ENCODE results near the gene POGK. TPM values are rescaled to one million over a fixed set of nuclear protein-coding genes. Genes with fewer than 3 reads are reported as not detected.
"Not testable (repeated sequence)": the region's sequence is repeated elsewhere in the genome, so short reads cannot be mapped to it uniquely, and the experiment has no call there.

POGK gene
- total RNA-seq = 10 to 100 TPM; 29.5 to 47.2 TPM

- Mint-ChIP-seq H3K27me3 (no peaks in the 10 kb centered on the region), H3K4me1 (peaks cover 27% of the 10 kb centered on the region), H3K36me3 (ENCODE audit: low read depth) (peaks cover 41% of the 10 kb centered on the region), H3K27ac (peak within 1 kb of the TSS; percentile 85), H3K9me3 (no peaks in the 10 kb centered on the region), H3K4me3 (peak within 1 kb of the TSS; percentile 91)
- ATAC-seq (replicated peaks) = peak; percentile 97
Measured at GRCh38 chr1:166838766-166839599, at the start of gene POGK. Gene POGK (plus strand): TSS chr1:166839475. CDS start chr1:166840957, 1,482 bp downstream.

- Mint-ChIP-seq H3K27ac (no peak overlapping the region), H3K36me3 (ENCODE audit: low read depth) (no peaks in the 10 kb centered on the region), H3K9me3 (peaks cover 1% of the 10 kb centered on the region), H3K4me1 (no peaks in the 10 kb centered on the region), H3K27me3 (peaks cover 28% of the 10 kb centered on the region), H3K4me3 (no peak overlapping the region)
- ATAC-seq (replicated peaks) = no peak
Measured at GRCh38 chr1:166796620-166797236, 42.5 kb upstream of the POGK start.

GRCh38 chr1:166808952-166809351 is 30.3 kb upstream of the POGK start:
- peaks cover 10% of the 10 kb centered on the region for H3K27me3 Mint-ChIP-seq
- no peaks in the 10 kb centered on the region for H3K9me3 Mint-ChIP-seq
- ATAC-seq (replicated peaks) = no peak
- H3K36me3 Mint-ChIP-seq (ENCODE audit: low read depth) = no peaks in the 10 kb centered on the region
- no peaks in the 10 kb centered on the region for H3K4me1 Mint-ChIP-seq
- no peak overlapping the region for H3K4me3 Mint-ChIP-seq
- H3K27ac Mint-ChIP-seq = no peak overlapping the region

- H3K9me3 Mint-ChIP-seq = no peaks in the 10 kb centered on the region
- H3K27ac Mint-ChIP-seq = no peak overlapping the region
- no peaks in the 10 kb centered on the region for H3K4me1 Mint-ChIP-seq
- H3K36me3 Mint-ChIP-seq (ENCODE audit: low read depth) = no peaks in the 10 kb centered on the region
- peaks cover 12% of the 10 kb centered on the region for H3K27me3 Mint-ChIP-seq
- no peak for ATAC-seq (replicated peaks)
- H3K4me3 Mint-ChIP-seq = no peak overlapping the region
Measured at GRCh38 chr1:166811691-166812090, 27.6 kb upstream of the POGK start.

- H3K4me1 Mint-ChIP-seq = no peaks in the 10 kb centered on the region
Measured at GRCh38 chr1:166813508-166814223, 25.6 kb upstream of the POGK start.

GRCh38 chr1:166814611-166815010 is 24.7 kb upstream of the POGK start:
- Mint-ChIP-seq H3K4me1 (no peaks in the 10 kb centered on the region), H3K27me3 (peaks cover 12% of the 10 kb centered on the region), H3K4me3 (no peak overlapping the region), H3K36me3 (ENCODE audit: low read depth) (no peaks in the 10 kb centered on the region), H3K9me3 (no peaks in the 10 kb centered on the region), H3K27ac (no peak overlapping the region)
- ATAC-seq (replicated peaks) = no peak

More at GRCh38 chr1:166813508-166814223, 25.6 kb upstream of the POGK start:
- H3K4me3 Mint-ChIP-seq = no peak overlapping the region
- H3K36me3 Mint-ChIP-seq (ENCODE audit: low read depth) = no peaks in the 10 kb centered on the region
- no peak for ATAC-seq (replicated peaks)
- no peaks in the 10 kb centered on the region for H3K9me3 Mint-ChIP-seq
- peaks cover 12% of the 10 kb centered on the region for H3K27me3 Mint-ChIP-seq
- no peak overlapping the region for H3K27ac Mint-ChIP-seq

- Mint-ChIP-seq H3K4me1 (no peaks in the 10 kb centered on the region), H3K4me3 (no peak overlapping the region), H3K9me3 (peaks cover 8% of the 10 kb centered on the region), H3K27me3 (peaks cover 7% of the 10 kb centered on the region), H3K27ac (no peak overlapping the region), H3K36me3 (ENCODE audit: low read depth) (no peaks in the 10 kb centered on the region)
- ATAC-seq (replicated peaks) = no peak
Measured at GRCh38 chr1:166819974-166820373, 19.3 kb upstream of the POGK start.

GRCh38 chr1:166822385-166822784 is 16.9 kb upstream of the POGK start:
- no peak for ATAC-seq (replicated peaks)
- Mint-ChIP-seq H3K4me3 (no peak overlapping the region), H3K4me1 (no peaks in the 10 kb centered on the region), H3K9me3 (peaks cover 8% of the 10 kb centered on the region), H3K36me3 (ENCODE audit: low read depth) (no peaks in the 10 kb centered on the region), H3K27me3 (peaks cover 9% of the 10 kb centered on the region), H3K27ac (no peak overlapping the region)

- no peak overlapping the region for H3K27ac Mint-ChIP-seq
- peaks cover 17% of the 10 kb centered on the region for H3K9me3 Mint-ChIP-seq
- H3K4me3 Mint-ChIP-seq = no peak overlapping the region
- H3K36me3 Mint-ChIP-seq (ENCODE audit: low read depth) = no peaks in the 10 kb centered on the region
- H3K4me1 Mint-ChIP-seq = no peaks in the 10 kb centered on the region
- peaks cover 16% of the 10 kb centered on the region for H3K27me3 Mint-ChIP-seq
- no peak for ATAC-seq (replicated peaks)
Measured at GRCh38 chr1:166827426-166827825, 11.8 kb upstream of the POGK start.

- H3K27me3 Mint-ChIP-seq = peaks cover 16% of the 10 kb centered on the region
- not testable (repeated sequence) for H3K27ac Mint-ChIP-seq; H3K4me1 Mint-ChIP-seq; H3K36me3 Mint-ChIP-seq (ENCODE audit: low read depth); H3K4me3 Mint-ChIP-seq; ATAC-seq (replicated peaks)
- peaks cover 17% of the 10 kb centered on the region for H3K9me3 Mint-ChIP-seq
Measured at GRCh38 chr1:166829762-166830161, 9.5 kb upstream of the POGK start.

- Mint-ChIP-seq H3K27me3 (peaks cover 4% of the 10 kb centered on the region), H3K4me3 (no peak overlapping the region), H3K27ac (no peak overlapping the region), H3K9me3 (peaks cover 4% of the 10 kb centered on the region), H3K4me1 (peaks cover 21% of the 10 kb centered on the region), H3K36me3 (ENCODE audit: low read depth) (peaks cover 18% of the 10 kb centered on the region)
- no peak for ATAC-seq (replicated peaks)
Measured at GRCh38 chr1:166836733-166837132, 2.5 kb upstream of the POGK start.

- peak; percentile 27 for ATAC-seq (replicated peaks)
- no peaks in the 10 kb centered on the region for H3K27me3 Mint-ChIP-seq
- no peaks in the 10 kb centered on the region for H3K9me3 Mint-ChIP-seq
- peaks cover 31% of the 10 kb centered on the region for H3K4me1 Mint-ChIP-seq
- peak overlapping the region; percentile 85 for H3K27ac Mint-ChIP-seq
- peak overlapping the region; percentile 91 for H3K4me3 Mint-ChIP-seq
- peaks cover 49% of the 10 kb centered on the region for H3K36me3 Mint-ChIP-seq (ENCODE audit: low read depth)
Measured at GRCh38 chr1:166839600-166840308, 479 bp downstream of the POGK start.

GRCh38 chr1:166840309-166841274 is 1.3 kb downstream of the POGK start:
- H3K27me3 Mint-ChIP-seq = no peaks in the 10 kb centered on the region
- ATAC-seq (replicated peaks) = no peak
- no peaks in the 10 kb centered on the region for H3K9me3 Mint-ChIP-seq
- H3K4me1 Mint-ChIP-seq = peaks cover 32% of the 10 kb centered on the region
- H3K4me3 Mint-ChIP-seq = peak overlapping the region; percentile 81
- H3K36me3 Mint-ChIP-seq (ENCODE audit: low read depth) = peaks cover 57% of the 10 kb centered on the region
- peak overlapping the region; percentile 85 for H3K27ac Mint-ChIP-seq

All from activated T-helper 17 cell treated with anti-CD3 and anti-CD28 coated beads, Interleukin-2, amount 50 U/mL, for 72 hours (primary cell).